ENCODE results near the gene SENP3.
"Not testable (repeated sequence)": the region's sequence is repeated elsewhere in the genome, so short reads cannot be mapped to it uniquely, and the experiment has no call there.

The SENP3 gene

DNA sequence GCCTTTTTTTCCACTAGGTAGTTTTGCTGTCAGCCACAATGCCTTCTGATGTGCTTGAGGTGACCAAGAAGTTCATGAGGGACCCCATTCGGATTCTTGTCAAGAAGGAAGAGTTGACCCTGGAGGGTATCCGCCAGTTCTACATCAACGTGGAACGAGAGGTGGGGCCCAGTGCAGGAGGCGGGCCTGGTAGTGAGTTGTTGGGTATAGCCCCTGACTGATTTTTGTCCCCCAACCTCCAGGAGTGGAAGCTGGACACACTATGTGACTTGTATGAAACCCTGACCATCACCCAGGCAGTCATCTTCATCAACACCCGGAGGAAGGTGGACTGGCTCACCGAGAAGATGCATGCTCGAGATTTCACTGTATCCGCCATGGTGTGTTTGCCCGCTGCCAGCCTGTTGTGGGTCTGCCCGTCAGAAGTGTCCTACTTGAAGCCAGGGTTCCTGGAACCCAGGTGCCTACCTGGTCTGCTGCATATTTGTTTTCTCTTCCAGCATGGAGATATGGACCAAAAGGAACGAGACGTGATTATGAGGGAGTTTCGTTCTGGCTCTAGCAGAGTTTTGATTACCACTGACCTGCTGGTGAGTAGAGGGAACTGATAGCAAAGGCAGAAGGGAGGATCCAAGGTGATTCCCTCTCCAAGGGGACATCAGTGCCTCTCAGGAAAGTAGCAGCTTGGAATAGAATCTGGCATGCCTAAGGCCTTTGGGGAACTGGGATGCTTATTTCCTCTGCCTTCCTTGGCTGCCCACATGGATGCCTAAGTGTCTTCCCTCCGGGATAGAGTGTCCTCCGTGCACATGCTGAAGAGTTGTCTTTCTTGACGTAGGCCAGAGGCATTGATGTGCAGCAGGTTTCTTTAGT, 15.8 kb downstream of the SENP3 start:
- no peak for DNase-seq

DNA sequence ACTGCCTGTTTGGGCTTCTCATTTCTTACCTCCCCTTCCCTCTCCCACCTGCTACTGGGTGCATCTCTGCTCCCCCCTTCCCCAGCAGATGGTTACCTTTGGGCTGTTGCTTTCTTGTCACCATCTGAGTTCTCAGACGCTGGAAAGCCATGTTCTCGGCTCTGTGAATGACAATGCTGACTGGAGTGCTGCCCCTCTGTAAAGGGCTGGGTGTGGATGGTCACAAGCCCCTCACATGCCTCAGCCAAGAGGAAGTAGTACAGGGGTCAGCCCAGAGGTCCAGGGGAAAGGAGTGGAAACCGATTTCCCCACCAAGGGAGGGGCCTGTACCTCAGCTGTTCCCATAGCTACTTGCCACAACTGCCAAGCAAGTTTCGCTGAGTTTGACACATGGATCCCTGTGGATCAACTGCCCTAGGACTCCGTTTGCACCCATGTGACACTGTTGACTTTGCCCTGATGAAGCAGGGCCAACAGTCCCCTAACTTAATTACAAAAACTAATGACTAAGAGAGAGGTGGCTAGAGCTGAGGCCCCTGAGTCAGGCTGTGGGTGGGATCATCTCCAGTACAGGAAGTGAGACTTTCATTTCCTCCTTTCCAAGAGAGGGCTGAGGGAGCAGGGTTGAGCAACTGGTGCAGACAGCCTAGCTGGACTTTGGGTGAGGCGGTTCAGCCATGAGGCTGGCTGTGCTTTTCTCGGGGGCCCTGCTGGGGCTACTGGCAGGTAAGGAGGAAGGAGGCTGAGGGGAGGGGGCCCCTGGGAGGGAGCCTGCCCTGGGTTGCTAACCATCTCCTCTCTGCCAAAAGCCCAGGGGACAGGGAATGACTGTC, 17.5 kb downstream of the SENP3 start, which contains the start of gene CD68:
Gene CD68, plus strand, starts transcription at position 638 of the 833 bp plus-strand sequence. Its CDS starts 40 bp downstream, at position 678.
- DNase-seq: peak; percentile 69

DNA sequence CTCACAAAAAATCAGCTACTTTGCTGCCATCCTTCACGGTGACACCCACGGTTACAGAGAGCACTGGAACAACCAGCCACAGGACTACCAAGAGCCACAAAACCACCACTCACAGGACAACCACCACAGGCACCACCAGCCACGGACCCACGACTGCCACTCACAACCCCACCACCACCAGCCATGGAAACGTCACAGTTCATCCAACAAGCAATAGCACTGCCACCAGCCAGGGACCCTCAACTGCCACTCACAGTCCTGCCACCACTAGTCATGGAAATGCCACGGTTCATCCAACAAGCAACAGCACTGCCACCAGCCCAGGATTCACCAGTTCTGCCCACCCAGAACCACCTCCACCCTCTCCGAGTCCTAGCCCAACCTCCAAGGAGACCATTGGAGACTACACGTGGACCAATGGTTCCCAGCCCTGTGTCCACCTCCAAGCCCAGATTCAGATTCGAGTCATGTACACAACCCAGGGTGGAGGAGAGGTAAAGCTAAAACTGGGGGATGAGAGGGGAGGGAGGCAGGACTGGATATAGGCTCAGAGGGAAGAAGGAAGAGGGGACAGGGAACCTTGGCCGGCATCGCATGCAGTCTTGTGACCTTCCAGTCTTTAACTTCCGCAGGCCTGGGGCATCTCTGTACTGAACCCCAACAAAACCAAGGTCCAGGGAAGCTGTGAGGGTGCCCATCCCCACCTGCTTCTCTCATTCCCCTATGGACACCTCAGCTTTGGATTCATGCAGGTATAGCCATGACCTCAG, 18.3 kb downstream of the SENP3 start:
- DNase-seq: no peak

- no peak for DNase-seq
Measured at GRCh38 chr17:7580604-7581575, 19.2 kb downstream of the SENP3 start.

DNA sequence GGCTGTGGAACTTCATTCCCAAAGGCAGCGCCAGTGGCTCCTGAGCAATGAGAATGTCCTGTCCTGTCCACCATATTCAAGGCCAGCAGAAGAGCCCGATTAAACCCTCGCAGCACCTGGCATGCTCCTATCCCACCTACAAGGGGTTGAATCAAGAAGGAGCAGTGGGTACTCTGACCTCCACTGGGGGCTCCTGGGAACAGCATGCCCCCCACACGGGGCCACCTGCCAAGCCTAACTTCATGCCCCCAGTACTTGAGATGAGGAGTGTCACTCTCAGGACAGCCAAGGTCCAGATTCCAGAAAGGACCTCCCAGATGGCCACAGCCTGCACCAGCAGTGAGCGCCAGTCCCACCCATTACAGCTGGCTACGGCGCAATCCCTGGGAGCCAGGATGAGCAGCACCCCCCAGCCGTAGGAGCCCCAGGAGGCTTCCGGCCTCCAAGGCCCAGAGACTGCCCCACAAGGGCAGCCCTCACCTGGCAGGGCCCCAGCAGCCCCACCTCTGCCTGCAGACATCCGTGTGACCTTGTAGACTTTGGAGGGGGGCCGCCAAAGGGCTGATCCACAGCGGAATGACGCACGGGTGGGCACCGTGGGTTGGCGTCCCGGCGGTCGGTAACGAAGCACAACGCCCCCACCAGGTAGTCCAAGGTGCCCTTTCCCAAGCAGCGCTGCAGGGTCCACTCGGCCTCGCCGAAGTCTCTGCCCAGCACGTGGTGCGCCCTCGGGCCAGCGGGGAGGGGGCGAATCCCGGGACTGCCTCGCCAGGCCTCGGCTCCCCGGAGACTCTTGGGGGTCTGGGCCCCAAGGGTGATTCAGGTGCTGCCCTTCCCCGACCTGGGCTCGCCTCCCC, 20.9 kb downstream of the SENP3 start:
- DNase-seq: no peak

DNA sequence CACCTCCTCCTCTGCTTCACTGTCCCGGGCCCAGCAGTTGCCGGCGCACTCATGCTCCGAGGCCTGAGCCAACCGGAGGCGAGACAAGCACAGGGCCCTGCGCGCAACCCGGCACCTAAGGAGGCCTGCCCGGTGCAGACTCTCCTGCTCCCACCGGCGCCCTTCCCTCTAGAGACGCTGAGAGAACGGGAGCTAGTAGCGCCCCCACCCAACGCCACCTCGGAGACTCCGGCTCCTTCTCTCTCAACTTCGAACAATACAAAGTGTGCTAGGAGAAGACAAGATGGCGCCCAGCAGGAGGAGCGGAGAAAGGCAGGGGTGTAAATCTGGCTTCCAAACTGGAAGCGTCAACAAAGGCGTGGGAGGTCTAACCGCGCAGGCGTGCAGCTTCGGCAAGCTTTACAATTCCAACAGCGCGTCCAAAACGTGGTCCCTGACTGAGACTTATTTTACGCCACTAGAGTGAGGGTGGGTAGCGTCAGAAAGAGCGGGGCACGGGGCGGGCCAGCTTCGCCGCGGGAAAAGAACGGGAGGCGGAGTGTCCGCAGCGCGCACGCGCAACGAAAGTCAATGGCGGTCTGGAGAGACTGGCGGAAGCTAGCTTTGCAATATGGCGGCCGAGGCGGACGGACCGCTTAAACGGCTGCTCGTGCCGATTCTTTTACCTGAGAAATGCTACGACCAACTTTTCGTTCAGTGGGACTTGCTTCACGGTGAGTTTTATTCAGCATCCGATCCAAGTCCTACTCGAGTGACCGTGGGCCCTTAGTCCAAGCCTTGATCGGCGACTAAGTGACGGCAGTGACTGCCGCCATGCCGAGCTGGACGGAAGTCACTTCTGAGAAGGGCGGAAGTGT, 21.8 kb downstream of the SENP3 start, which contains the start of gene MPDU1:
Gene MPDU1, plus strand, starts transcription at position 600 of the 857 bp plus-strand sequence. Its CDS starts 11 bp downstream, at position 611.
- peak; percentile 93 for DNase-seq

GRCh38 chr17:7586673-7587419, 25.1 kb downstream of the SENP3 start:
- DNase-seq: no peak

- no peak for DNase-seq
Measured at GRCh38 chr17:7587420-7588151, 25.9 kb downstream of the SENP3 start.

- no peak for DNase-seq
Measured at GRCh38 chr17:7588553-7589203, 27.0 kb downstream of the SENP3 start.

GRCh38 chr17:7589204-7589868, 27.6 kb downstream of the SENP3 start:
- DNase-seq: peak; percentile 62

GRCh38 chr17:7589891-7590691, 28.4 kb downstream of the SENP3 start, which contains the start of gene SOX15:
SOX15 (minus strand) TSS chr17:7590094; CDS start chr17:7589676, 418 bp downstream.
- no peak for DNase-seq

GRCh38 chr17:7590743-7591142, 29.0 kb downstream of the SENP3 start:
- DNase-seq: no peak

DNA sequence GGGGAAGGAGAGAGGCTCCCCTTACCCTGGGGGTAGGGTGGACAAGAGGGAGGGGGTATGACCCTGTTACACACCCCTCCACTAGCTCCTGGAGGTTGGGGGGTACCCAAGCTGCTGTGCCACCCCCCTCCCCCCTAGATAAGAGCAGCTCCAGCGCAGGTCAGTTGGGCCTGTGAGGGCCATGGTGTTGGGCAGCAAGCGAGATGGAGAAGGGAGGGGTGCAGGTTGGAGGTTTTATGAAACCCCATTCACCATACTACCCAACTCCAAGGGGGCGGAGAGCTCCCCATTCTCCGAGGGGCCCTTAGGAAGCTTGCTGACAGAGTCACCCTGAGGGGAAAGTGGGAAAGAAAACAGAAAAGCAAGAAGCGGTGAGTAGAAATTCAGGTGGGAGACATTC, 29.9 kb downstream of the SENP3 start:
- no peak for DNase-seq

DNA sequence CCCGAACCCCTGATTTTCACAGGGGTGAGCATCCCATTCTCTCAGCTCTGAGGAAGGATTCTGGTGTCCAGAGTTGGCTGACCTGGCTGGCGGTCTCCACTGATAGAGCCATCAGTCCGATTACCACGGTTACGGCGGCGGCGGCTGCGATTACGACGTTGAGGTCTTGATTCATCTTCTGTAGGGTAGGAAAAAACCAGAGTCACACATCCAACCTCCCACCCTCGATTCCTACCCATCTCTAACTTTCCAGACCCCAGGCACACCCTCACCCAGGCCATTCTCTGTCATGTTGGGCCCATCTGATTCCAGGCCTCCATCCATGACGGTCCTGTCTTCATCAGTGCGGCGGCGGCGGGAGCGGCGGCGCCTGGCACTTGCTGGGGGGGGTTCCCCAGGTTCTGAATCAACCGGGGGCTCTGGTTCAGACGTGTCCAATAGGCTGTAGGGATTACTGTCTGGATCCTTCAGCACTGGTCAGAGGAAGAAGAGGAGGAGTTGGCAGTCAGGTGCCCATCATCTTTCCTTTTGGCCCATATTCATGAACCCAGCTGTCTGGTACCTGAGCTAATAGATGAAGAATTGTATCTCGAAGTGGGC, 30.8 kb downstream of the SENP3 start:
- no peak for DNase-seq

DNA sequence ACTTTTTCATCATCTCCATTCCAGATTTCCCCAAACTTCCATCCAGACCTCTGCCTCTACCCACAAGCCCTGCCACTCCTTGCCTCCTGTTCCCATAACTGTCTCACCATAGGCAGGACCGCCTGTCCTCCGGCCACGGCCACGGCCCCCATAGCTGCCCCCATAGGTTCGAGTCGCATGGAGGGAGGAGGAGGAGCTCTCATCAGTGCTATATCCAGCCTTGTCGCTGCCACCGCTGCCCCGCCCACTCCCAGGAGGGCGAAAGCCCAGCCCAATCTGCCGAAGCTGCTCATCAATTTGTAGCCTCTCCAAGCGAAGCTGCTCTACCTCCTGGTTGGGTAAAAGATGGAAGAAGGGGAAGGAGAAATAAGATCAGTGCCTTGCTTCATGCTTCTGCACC, 31.6 kb downstream of the SENP3 start:
- no peak for DNase-seq

- DNase-seq: not testable (repeated sequence)
Measured at GRCh38 chr17:7597561-7597960, 35.8 kb downstream of the SENP3 start.

Measured in stimulated activated CD4-positive, alpha-beta T cell treated with anti-CD3 and anti-CD28 coated beads, Interleukin-12 subunit alpha, Interleukin-12 subunit beta, amount 100 ng/mL, for 4 hours (primary cell).